GM18858 (cell line): Measurements from ENCODE around the gene MESD.

Experiments used
- ATAC-seq: cut with Tn5 transposase; IDR thresholded peaks from one replicate; pipeline ENCODE4 v1.9.1; 2021; ENCODE audit not compliant: unreplicated experiment

MESD gene

DNA sequence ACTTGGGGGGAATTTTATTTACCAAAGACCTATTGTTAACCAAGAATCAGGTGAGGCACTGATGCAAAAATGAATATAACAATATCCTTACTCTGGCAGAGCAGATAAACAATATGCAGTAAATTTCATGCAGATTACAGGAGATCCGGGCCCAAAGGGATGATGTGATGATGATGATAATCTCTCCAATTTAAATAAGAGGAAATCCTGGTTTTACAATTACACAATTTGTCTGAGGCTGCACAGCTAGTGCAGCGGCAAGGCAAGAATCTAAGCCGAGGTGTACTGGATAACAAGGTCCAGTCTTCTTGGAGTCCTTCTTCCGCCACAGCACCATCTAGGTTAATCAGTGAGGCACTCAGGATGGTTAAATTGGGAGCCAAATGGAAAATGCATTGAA is 2.4 kb upstream of the MESD start:
- no peak for ATAC-seq

DNA sequence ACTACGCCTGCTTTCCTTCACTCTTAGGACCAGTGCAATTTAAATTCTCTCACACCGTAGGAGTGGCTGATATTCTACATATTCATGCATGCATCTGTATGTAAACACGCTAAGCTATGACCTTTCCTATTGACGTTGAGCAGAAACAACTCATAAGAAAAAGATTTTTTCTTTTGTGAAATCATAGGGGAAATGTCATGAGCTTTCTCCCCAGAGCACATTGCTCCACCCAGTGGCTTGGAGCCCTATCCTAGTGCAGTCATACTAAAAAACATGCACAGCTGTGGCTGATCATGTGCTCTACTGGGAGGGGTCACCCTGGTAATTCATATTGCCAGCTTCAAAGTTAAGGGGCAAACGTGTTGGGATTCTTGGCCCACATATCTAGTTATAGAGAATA is 1.8 kb upstream of the MESD start:
- ATAC-seq, result no peak

DNA sequence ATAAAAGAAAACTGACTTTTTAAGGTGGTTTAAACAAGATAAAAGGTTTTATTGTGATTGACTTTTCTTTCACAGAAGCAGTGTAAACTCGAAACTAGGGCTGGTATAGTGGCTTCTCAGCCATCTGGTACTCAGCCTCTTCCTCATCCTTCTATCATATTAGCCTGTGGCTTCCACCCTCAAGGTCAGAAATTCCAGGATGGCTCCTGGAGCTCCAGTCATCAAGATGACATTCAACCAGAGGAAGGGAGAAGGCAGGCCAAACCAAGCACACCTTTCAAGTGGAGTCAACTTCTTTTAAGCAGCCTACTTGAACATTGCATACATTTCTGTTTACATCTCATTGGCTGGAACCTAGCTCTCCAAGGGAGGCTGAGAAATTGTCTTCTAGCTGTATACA is 1.3 kb upstream of the MESD start:
- no peak for ATAC-seq

DNA sequence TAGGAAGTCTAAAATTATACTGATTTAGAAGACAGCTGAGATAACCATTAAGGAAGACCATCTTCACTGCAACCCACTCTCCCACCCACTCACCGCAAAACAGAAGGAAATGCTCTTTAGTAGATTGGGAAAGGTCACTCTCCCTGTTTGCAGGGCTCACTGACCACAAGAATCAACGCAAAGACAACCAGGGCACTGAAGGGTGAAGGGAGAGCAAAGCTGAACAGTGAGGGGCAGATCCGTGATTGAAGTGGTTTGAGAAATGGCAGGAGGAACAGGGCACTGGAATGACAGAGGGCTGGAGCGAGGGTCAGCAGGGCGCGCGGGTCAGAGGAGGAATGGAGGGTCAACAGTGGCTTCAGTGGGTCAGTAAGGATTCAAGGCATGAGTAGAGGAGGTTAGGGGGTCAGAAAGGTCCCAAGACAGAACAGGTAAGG is 520 bp downstream of the MESD start:
- ATAC-seq, result no peak

DNA sequence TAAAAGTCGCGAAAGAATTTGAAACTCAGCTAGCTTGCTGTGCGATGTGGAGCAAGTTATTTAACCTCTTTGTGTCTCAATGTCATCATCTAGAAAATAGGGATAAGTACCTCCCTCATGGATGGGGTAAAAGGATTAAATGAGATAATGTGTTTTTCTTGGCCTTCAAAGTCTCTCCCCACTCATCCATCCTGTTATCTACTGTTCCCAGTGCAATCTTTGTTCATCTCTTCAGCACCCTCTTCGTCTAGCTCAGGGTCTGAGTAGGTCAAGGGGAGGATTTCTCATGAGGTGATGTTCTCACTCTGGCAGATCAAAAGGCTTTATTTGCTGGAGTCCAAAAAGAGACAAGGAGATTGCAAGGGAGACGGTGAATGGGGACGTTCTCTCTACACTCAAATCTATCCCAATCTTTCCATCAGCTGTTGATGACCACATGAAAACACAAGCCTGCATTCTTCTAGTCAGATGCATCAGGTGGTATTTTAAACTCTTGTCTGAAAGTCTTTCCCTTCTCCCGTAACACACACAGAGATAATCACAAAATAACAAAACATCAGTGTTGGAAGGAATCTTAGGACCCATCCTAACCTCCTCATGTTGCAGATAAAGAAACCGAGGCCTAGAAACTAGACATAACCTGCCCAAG is 1.3 kb downstream of the MESD start:
- ATAC-seq, result no peak

DNA sequence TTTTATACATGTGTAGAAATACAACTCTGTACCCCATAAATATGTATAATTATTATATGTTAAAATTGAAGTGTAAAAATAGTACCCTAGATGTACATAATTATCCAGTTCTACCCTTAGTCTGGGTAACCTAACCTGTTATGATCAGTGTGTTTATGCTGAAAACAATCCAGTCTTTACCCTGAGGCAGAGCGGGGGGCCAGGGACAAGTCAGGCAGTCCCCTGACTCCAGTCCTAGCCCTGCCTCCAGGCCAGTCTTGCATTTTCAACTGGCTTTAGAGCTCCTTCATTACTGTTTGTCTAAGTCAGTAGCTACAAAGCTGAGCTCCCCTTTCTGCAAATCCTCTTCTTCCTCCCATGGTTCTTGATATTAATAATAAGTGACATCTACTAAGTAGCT is 3.1 kb downstream of the MESD start:
- ATAC-seq, result no peak

DNA sequence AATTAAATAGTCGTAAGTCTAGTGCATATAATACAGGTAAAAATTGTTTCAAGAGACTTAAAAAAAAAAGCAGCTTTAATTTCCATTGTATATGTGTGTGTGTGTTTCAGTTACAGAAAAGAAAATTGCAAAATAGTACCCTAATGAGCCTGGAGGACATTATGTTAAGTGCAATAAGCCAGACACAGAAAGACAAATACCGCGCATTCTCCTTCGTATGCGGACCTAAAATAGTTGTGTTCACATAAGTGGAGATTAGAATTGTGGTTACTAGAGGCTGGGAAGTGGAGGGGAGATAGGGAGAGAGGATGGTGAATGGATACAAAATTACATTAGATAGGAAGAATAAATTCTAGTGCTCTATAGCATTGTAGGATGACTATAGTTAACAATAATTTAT is 3.6 kb downstream of the MESD start:
- ATAC-seq, result no peak

DNA sequence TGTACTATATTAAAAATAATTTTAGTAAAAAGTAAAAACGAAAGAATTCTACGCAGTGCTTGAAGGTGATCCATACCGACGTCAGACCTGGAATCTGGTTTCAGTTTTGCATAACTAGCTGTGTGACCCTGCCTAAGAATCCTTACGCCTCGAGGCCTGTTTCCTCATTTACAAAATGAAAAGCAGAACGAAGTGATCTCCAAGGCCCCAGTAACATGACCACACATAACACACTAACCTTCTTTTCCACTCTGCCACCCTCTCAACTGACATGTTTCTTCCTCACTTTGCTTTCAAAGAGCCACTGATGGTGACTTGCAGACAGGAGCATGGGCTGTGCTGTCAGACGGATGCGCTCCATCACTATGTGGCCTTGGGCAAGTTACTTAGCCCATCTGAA is 4.8 kb downstream of the MESD start:
- ATAC-seq, result no peak

DNA sequence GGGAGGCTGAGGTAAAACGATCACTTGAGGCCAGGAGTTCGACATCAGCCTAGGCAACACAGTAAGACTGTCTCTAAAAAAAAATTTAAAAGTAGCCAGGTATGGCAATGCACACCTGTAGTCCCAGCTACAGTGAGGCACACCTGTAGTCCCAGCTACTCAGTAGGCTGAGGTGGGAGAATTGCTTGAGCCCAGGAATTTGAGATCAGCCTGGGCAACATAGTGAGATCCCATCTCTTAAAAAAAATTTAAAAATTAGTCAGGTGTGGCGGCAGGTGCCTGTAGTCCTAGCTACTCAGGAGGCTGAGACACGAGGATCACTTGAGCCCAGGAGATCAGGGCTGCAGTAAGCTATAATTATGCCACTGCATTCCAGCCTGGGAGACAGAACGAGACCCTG is 6.8 kb downstream of the MESD start:
- ATAC-seq, result no peak

DNA sequence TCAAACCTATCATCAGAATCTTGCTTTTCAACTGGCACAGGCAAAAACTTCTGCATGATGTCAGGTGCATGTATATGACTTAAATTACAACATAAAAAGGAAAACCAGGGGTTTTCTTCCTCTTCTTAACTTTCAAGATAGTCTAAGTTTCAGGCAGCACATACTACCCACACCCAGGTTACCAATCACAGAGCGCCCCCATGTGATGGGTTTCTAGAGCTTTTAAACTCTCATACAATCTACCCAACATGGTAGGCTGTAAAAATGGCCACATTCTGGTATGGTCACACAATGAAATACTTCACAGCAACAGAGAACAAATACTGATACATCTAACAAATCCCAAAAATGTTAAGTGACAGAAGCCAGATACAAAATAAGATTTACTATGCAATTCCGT is 7.4 kb downstream of the MESD start:
- ATAC-seq, result no peak

DNA sequence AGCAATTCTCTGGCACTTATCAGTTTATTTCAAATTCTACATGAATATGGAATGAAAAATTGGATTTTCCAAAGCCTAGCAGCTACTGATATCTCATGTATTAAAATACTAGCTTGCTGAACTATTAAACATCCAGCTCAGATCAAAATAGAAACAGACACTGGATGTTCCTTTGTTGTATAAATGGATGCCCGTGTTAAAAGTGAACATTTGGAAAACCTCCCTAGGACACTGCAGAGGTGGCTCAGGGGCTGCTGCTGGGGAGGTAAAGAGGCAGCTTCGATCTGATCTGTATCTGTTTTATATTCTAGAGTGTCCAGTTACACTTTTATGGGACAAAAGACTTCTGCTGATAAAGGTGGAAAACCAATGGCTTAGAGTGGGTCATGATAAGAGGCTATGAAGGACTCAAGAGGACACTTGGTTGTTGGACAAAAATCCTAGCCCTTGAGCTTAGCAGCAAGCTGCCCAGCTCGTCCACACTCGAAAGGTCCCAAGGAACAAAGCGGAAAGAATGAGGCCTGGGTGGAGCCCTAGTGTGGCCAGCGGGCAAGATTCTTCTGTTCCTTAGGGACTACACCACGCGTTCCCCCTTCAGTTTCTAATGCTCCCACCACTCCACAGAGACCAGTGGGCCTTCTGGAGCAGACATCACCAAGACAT is 9.9 kb downstream of the MESD start:
- no peak for ATAC-seq

DNA sequence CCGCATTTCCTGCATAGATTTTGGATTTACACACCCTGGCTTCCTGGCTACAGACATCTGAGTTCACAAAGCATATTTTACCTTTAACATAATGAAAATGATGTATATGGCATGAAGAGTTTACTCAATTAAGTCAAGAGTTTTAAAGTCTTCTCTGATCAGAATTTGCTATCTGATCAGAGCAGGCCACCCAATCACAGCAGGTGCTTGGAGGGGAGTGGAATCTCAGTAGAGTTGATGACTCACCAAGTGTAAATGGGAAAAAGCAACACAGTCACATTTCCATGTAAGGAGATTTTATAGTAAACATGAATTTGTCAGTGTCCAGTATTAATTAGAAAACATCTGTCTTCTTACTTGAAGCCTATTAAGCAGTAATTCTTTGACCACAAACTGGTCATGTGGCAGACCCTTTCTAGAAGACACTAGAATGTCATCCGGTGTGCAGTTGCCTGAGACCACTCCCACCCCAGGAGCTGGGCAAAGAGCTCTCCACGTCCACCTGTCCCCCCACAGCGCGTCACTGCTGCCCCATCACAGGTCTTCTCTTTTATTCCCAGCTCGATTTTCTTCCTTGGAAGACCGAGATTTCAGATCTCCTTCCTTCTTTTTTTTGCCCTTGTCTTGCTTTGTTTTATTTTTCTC is 10.8 kb downstream of the MESD start:
- ATAC-seq, result no peak

DNA sequence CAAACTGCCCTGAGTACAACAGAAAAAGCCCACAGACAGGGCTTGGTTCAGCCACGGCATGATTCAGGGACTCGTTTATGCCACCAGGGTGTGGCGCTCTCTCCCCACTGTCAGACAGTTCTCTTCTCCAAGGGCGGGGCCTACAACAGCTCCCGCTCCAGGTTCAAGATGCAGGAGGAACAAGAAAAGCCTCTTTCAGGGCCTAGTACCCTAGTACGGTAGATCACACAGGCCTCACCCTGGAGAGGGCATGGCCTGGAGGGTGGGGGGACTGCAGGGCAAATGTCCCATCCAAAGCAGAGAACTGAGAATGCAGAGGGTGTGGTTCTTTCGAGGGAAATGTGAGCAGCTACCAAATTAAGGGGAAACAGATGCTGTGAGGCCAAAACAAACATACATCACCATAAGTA is 12.0 kb downstream of the MESD start:
- ATAC-seq, result no peak

DNA sequence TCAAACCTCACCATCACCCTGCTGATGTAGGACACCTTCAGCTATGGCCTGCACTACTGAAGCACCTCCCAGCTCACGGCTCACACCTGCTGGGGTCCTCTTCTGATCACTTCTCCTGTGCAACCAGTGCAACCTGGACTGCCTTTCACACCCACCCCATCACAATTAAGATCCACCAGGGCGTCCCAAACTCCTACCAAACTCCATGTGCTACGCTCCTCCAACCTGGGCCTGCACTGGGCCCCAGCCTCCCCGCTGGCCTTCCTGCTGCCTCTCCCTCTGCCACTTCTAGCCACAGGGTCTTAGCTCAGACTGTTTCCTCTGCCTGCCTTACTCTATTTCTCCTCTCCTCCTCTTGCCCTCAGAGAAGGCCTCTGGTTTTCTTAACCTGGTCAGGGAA is 12.8 kb downstream of the MESD start:
- ATAC-seq, result no peak

DNA sequence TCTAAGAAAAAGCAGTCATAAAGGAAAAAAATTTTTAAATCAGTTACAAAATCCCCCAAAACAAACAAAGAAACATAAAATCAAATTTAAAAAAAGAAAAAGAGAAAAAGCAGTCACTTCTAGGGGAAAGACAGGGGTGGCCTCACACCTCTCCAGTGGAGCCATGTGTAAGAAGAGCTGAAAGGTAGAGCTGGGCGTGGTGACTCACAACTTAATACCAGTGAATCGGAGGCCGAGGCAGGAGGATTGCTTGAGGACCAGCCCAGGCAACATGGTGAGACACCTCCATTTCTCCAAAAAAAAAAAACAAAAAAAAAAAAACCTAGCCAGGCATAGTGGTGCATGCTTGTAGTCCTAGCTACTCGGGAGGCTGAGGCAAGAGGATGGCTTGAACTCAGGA is 14.7 kb downstream of the MESD start:
- ATAC-seq, result no peak

DNA sequence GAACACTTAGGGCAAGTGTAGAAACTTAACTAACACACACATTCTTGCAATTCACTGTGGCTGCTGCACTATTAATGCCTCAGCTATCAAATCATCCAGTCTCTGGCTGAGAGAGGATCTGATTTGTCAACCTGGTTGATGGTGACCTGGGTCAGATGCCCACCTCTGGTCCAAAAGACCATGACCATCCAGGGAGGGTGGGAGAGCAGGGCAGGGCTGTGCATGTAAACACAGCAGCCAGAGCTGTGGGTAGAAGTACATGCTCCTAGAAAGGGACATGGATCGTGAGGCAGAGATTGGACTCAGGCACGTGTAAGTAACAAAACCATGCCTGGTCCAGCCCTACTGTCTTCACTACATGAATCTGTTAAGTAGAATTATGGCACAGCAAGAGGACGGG is 17.3 kb downstream of the MESD start:
- ATAC-seq, result no peak

DNA sequence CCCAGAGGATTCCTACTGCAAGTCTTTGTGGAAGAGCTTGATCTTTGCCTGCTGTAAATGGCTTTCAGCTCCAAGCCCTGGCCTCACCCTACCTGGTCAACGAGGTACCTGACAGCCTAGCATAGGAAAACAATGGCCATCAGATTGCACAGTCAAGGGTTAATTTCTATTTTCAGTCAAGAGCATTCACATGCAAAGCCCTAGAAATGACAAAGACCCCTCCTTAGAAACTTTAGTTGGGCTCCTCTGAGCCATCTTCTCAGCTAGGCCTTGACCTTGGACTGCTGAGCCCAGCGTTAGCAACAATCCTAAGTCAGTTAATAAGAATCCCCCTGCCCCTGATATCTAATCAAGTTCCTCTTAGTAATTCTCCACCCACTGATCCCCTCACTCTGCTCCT is 18.5 kb downstream of the MESD start:
- no peak for ATAC-seq

DNA sequence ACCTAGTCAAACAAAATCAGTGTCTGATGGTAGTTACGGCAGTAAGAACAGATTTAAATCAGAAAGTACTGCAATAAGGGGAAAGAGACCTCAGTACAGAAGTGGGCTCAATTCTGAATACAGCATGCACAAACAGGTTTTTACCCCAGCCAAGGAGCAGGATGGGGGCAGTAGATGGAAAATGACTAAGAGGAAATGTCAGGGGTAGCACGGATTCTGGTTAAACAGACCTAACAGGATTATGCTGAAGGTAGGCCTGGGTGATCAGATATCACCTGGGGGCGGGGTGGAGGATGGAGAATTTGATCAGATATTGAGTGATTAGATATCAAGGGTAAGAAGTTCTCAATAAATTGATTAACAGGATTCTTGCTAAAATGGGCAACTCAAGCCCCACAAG is 19.0 kb downstream of the MESD start:
- no peak for ATAC-seq

DNA sequence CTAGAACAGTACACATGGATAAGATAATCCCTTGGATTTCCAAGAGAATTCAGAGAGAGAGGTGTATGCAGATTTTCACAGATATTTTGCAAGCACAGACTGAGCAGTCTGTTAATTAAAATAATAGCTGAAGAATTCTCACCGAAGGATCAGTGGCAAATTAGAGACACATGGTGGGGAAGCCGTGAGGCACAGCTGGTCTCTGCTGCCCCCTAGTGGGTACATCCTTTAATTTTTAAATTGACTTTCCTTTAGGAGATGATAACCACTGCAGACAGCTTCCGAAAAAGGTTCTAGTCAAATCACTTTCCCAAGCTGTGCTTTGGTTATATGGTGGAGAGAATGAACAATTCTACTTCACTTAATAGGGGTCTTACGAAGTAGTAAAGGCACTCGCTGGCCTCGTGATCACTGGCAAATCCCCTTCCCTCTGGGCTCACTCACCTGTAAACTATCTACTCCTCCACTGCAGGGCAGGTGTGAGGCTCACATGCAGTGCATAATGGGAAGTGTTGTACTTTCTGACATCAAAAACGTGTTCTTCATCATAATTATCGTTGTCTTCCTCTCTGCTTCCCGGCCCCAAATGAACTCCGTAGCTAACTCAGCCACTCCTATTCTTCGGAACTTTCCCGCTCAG is 19.5 kb downstream of the MESD start:
- ATAC-seq, result no peak

DNA sequence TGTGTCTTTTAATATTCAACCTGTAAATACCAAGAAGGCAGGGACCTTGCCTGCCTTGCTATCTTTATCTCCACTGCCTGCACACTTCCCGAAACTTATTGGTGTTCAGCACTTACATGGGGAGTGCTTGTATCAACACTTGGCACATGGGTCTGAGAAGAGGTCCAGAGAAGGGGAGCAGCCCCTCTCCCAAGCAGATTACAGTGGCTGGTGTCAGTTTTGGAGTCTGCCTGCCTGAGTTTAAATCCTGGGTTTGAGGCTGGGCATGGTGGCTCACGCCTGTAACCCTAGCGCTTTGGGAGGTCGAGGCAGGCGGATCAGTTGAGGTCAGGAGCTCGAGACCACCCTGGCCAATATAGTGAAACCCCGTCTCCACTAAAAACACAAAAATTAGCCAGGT is 20.3 kb downstream of the MESD start:
- no peak for ATAC-seq

DNA sequence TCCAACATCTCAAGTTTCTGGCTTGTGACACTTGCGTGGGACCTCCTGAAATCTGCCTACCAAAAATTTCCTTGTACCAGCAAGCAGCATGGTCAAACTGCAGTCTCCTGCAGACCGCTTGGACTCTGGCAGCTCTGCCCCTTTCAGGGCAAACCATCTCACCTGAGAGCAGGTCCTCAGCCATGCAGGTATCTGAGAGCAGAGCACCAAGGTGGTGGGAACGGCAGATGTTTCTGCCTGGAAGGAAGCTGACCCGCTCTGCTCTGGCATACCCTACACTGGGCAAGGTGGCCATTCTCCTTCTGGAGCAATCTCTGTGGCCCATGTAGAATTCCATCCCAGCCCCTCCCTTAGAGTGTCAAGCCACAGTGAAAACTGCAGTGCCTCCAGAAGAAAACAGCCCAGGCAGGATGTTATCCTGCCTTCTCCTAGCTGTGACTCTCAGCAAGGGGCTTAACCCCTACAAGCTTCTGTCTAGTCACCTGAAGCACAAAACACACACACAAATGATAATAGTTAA is 21.6 kb downstream of the MESD start:
- no peak for ATAC-seq

DNA sequence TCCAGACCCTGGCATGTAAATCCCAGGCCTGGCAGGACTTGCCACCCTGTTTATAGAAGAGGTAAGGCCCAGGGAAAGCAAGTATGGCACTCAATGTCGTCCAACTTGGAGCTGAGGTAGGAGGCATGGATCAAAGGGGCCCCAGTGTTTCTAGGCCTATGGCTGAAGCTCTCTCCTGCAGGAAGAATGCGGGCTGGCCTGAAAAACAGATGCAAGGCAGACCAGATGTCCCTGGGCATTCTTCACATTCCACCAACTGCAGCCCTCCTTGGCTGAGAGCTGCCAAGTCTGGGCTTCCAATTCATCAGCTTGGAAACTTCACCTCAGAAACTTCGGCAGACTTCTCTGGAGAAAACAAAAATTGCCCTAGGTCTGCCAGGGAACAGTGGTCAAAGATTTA is 22.2 kb downstream of the MESD start:
- ATAC-seq, result no peak
